ENCODE results near the gene SLF2.

The SLF2 gene

DNA sequence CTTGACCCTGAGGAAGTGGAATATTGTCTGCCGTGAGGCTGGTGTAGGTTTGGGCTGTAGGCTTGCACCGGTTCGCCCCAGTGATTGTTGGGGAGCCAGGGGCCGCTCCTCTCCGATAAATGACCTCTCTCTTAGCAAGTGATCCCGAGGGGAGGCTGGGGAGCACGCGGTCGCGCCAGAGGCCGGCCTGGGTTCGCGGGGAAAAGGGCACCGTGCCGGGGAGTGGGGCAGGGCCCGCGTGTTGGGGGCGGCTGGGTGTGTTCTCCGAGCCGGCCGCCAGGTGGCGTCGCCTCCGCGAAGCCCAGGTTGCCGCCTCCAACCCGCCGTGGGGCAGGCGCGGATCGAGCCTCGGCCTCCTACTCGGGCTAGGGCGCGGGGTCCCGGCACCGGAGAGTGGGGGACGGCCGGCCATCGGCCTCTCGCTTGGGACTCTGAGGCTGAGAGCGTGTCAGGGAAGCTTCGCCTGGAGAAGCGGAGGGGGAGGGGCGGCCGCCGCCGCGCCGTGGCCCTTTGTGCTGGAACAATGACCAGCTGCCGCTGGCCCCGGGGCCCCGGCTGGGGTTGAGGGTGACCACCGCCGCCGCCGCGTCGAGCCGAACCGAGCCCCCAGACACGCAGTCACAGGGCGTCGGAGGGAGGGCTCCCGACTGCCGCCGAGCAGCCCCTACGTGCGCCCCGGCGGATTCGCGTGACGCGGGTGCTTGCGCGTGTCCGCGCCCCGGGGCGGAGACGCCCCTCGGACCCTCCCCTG lies 86.4 kb downstream of the SLF2 start:
- Mint-ChIP-seq H3K27me3 (ENCODE audit: low read depth) (no peaks in the 10 kb centered on the region), H3K4me1 (peaks cover 43% of the 10 kb centered on the region), H3K9me3 (no peaks in the 10 kb centered on the region), H3K36me3 (ENCODE audit: low read depth) (peaks cover 17% of the 10 kb centered on the region), H3K4me3 (peak overlapping the region; percentile 85 to 96 (median 95)), H3K27ac (peak overlapping the region; percentile 98 to 99 (median 99))
- TF ChIP-seq, protein P1, sequence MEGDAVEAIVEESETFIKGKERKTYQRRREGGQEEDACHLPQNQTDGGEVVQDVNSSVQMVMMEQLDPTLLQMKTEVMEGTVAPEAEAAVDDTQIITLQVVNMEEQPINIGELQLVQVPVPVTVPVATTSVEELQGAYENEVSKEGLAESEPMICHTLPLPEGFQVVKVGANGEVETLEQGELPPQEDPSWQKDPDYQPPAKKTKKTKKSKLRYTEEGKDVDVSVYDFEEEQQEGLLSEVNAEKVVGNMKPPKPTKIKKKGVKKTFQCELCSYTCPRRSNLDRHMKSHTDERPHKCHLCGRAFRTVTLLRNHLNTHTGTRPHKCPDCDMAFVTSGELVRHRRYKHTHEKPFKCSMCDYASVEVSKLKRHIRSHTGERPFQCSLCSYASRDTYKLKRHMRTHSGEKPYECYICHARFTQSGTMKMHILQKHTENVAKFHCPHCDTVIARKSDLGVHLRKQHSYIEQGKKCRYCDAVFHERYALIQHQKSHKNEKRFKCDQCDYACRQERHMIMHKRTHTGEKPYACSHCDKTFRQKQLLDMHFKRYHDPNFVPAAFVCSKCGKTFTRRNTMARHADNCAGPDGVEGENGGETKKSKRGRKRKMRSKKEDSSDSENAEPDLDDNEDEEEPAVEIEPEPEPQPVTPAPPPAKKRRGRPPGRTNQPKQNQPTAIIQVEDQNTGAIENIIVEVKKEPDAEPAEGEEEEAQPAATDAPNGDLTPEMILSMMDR (IDR thresholded peaks at IDR 0.05; ENCODE audit: unreplicated experiment in 3 of 3): peak; percentile 95 to 100 (median 99)

DNA sequence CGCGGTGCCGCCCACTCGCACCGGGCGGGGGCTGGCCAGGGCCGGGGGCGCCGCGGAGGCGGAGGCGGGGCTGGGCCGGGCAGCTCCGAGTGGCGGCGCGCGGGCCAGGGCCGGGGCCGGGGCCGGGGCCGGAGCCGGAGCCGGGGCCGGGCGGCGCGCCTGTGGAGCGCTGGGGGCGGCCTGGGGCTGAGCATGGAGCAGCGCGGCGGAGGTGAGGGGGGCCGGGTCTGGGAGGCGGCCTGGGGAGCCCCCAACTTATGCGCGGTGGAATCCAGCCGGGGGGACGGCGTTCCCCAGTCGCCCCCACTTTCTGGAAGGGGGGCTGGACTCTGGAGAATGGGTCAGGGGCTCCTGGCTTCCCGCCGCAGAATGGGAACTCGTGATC lies 87.0 kb downstream of the SLF2 start, which contains the start of gene LZTS2:
LZTS2 (plus strand) TSS at position 67 of the 385 bp plus-strand sequence. CDS start 2,731 bp downstream, outside the sequence.
- Mint-ChIP-seq H3K36me3 (ENCODE audit: low read depth) (peaks cover 12% of the 10 kb centered on the region), H3K27ac (peak within 1 kb of the TSS; percentile 98 to 99 (median 99)), H3K4me3 (peak within 1 kb of the TSS; percentile 87 to 96 (median 95)), H3K27me3 (ENCODE audit: low read depth) (no peaks in the 10 kb centered on the region), H3K4me1 (peaks cover 37% of the 10 kb centered on the region), H3K9me3 (no peaks in the 10 kb centered on the region)
- TF ChIP-seq, protein P1 (IDR thresholded peaks at IDR 0.05; ENCODE audit: unreplicated experiment in 3 of 3): no peak

DNA sequence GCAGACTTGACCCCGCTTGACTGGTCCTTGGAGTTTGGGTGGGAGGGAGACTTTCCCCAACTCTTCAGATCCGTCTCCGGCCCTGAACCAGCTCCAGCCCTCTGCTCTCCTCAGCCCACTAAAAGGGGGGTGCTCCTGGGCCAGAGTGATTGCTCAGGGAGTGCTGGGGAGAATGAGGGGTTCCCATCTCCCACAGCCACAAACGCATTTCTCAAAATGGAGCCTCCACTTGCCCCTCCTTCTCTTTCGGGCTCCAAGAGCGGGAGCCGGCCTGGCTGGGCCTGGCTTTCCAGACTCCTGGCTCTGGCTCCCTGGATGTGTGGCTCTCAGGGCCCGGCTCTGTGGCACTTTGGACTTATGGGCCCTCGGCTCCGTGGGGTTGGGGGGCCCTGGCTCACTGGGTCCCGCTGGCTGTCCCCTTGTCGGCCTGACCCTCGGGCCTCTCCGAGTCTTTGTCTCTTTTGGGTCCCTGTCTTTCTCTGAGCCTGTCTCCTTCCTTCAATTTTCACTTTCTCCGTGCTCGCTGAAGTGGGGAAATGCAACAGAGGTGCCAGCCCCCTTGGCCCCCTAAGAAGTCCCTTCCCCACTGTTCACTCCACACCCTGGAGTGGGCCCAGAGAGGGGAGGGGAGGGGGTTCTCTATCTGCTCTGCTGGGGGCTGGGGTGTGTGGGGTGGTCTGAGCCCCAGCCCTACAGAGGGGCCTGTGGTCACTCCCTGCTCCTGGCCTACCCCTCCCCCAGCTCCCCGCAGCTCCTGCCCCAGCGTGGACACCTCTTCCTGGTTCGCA lies 87.6 kb downstream of the SLF2 start:
- H3K27me3 Mint-ChIP-seq (ENCODE audit: low read depth): no peaks in the 10 kb centered on the region
- peak overlapping the region; percentile 87 to 93 (median 92) for H3K4me3 Mint-ChIP-seq
- H3K27ac Mint-ChIP-seq: peak overlapping the region; percentile 97 to 99 (median 98)
- TF ChIP-seq, protein P1 (IDR thresholded peaks at IDR 0.05; ENCODE audit: unreplicated experiment in 3 of 3): no peak
- peaks cover 31% of the 10 kb centered on the region for H3K4me1 Mint-ChIP-seq
- H3K9me3 Mint-ChIP-seq: no peaks in the 10 kb centered on the region
- H3K36me3 Mint-ChIP-seq (ENCODE audit: low read depth): peaks cover 15% of the 10 kb centered on the region

DNA sequence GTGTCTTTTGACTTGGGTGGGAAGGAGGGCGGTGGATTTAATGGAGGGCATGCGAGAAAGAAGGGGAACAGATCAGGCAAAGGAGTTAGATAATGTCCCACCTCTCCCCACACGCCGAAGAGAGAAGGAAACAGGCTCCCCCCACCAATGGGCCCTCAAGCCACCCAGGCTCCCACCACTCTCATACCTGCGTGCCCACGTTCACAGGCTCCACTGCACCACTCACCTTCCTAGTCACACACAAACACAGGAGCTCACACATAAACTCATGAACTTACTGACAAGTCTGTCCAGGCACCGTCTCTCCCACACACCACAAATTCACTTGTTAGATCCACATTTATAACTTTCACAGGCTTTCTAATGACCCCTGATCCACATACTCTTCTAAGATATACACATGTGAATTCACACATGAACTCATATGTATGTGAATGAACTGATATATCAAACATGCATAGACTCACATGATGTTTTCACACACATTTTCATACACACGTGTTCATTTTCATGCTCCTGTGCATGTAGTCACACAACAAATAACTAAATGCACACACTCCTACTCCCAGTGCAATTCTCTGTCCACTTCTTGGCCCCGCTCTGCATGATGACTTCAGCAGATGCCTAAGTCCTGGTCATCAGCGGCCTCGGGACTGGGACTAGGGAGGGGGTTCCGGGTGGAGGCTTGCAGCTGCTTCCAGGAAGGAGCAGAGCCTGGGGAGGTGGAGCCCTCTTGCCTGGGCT lies 88.3 kb downstream of the SLF2 start:
- peak overlapping the region; percentile 87 to 93 (median 92) for H3K4me3 Mint-ChIP-seq
- H3K27me3 Mint-ChIP-seq (ENCODE audit: low read depth): no peaks in the 10 kb centered on the region
- TF ChIP-seq, protein P1 (IDR thresholded peaks at IDR 0.05; ENCODE audit: unreplicated experiment in 3 of 3): no peak
- peaks cover 16% of the 10 kb centered on the region for H3K36me3 Mint-ChIP-seq (ENCODE audit: low read depth)
- H3K27ac Mint-ChIP-seq: peak overlapping the region; percentile 97 to 99 (median 98)
- no peaks in the 10 kb centered on the region for H3K9me3 Mint-ChIP-seq
- H3K4me1 Mint-ChIP-seq: peaks cover 24% of the 10 kb centered on the region

GRCh38 chr10:101001659-101002035 lies 88.9 kb downstream of the SLF2 start:
- H3K27me3 Mint-ChIP-seq (ENCODE audit: low read depth): no peaks in the 10 kb centered on the region
- peaks cover 20% of the 10 kb centered on the region for H3K36me3 Mint-ChIP-seq (ENCODE audit: low read depth)
- H3K4me1 Mint-ChIP-seq: peaks cover 23% of the 10 kb centered on the region
- H3K4me3 Mint-ChIP-seq: peak overlapping the region; percentile 87 to 93 (median 92)
- TF ChIP-seq, protein P1 (IDR thresholded peaks at IDR 0.05; ENCODE audit: unreplicated experiment in 3 of 3): no peak
- H3K27ac Mint-ChIP-seq: peak overlapping the region; percentile 97 to 99 (median 98)
- no peaks in the 10 kb centered on the region for H3K9me3 Mint-ChIP-seq
